ENCODE results near the gene IL16. TPM values are rescaled to one million over a fixed set of nuclear protein-coding genes. Genes with fewer than 3 reads are reported as not detected.
A peak's percentile ranks its signal among the peaks of the same experiment; 100 is the strongest.

The IL16 gene
- total RNA-seq, 1 donor from 2014 or later, result 34.6 TPM

GRCh38 chr15:81221449-81221848 lies 24.8 kb downstream of the IL16 start:
- Histone ChIP-seq H3K27ac (peak overlapping the region; percentile 54), H3K9me3 (no peaks in the 10 kb centered on the region), H3K4me1 (peaks cover 33% of the 10 kb centered on the region), H3K27me3 (ENCODE audit: low read depth) (no peaks in the 10 kb centered on the region), H3K4me3 (no peak overlapping the region), H3K36me3 (no peaks in the 10 kb centered on the region)
- intact Hi-C loops (cut with DNase I), result no loop called here
- TF ChIP-seq CTCF (IDR thresholded peaks at IDR 0.05), result no peak
- no peak for DNase-seq
- peak in 1 of 2 donors; percentile 39 for ATAC-seq

- no peak for TF ChIP-seq CTCF (IDR thresholded peaks at IDR 0.05)
- ATAC-seq, result no peak
- intact Hi-C loops (cut with DNase I), result no loop called here
- Histone ChIP-seq H3K9me3 (no peaks in the 10 kb centered on the region), H3K27ac (peak overlapping the region; percentile 54), H3K4me1 (peaks cover 33% of the 10 kb centered on the region), H3K4me3 (no peak overlapping the region), H3K36me3 (no peaks in the 10 kb centered on the region), H3K27me3 (ENCODE audit: low read depth) (no peaks in the 10 kb centered on the region)
- no peak for DNase-seq
These were observed 25.3 kb downstream of the IL16 start for GRCh38 chr15:81222007-81222406.

DNA sequence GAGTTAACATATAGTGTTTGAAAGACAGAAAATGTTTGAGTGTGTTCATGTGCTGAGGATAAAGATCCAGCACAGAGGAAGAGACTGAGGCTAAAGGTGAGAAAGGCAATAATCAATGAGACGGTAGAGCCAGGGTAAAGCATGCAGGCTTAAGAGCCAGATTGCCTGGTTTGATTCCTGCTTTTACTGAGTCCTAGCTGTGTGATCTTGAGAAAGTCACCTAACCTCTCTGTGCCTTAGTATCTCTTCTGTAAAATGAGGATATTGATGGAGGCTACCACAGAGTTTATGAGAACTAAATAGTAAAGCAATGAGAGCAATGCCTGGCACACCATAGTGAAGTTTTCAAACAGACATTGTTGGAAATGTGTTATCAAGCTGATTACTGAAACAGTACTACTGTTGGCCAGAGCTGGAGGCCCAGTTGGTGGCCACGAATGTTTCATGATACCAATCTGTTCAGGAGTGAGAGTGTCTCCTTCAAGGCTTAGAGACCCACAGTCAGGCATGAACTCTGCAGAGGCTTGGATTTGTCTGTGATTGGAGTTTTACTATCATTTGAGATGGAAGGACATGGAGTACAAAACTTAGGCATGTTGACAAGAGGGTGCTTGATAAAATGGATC lies 26.8 kb downstream of the IL16 start:
- H3K27ac ChIP-seq, result peak overlapping the region; percentile 26

GRCh38 chr15:81224232-81224631 lies 27.6 kb downstream of the IL16 start:
- Histone ChIP-seq H3K4me3 (no peak overlapping the region), H3K27ac (peak overlapping the region; percentile 53), H3K9me3 (no peaks in the 10 kb centered on the region), H3K27me3 (ENCODE audit: low read depth) (no peaks in the 10 kb centered on the region), H3K4me1 (peaks cover 33% of the 10 kb centered on the region), H3K36me3 (no peaks in the 10 kb centered on the region)
- DNase-seq, result no peak
- intact Hi-C loops (cut with DNase I), result no loop called here
- no peak for ATAC-seq
- no peak for TF ChIP-seq CTCF (IDR thresholded peaks at IDR 0.05)

More for the DNA sequence above, 26.8 kb downstream of the IL16 start:
- H3K4me1 ChIP-seq, result peaks cover 33% of the 10 kb centered on the region
- H3K4me3 ChIP-seq, result no peak overlapping the region
- no peak for ATAC-seq
- intact Hi-C loops (cut with DNase I), result no loop called here
- TF ChIP-seq CTCF (IDR thresholded peaks at IDR 0.05), result no peak
- no peaks in the 10 kb centered on the region for H3K27me3 ChIP-seq (ENCODE audit: low read depth)
- no peaks in the 10 kb centered on the region for H3K36me3 ChIP-seq
- H3K9me3 ChIP-seq, result no peaks in the 10 kb centered on the region
- no peak for DNase-seq

DNA sequence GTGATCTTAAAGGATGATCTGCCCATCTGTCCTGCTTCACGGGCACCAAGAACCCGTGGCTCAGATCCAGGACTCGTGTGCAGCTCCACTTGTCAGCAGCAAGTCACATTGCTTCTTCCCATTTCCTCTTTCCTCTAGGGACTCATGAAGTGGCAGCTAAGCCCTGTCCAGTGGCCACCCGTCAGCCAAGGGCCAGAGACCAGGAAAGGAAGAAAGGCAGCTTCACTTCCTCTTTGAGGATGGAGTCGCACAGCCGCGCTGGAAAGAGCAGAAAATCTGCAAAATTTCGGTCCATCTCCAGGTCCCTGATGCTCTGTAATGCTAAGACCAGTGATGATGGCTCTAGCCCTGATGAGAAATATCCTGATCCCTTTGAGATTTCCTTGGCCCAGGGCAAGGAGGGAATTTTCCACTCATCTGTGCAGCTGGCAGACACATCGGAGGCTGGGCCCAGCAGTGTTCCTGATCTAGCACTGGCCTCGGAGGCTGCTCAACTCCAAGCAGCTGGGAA lies 28.5 kb downstream of the IL16 start:
- TF ChIP-seq CTCF (IDR thresholded peaks at IDR 0.05), result no peak

More for the DNA sequence above, 28.5 kb downstream of the IL16 start:
- Histone ChIP-seq H3K4me1 (peaks cover 36% of the 10 kb centered on the region), H3K27me3 (ENCODE audit: low read depth) (no peaks in the 10 kb centered on the region), H3K4me3 (no peak overlapping the region), H3K27ac (peak overlapping the region; percentile 53), H3K36me3 (no peaks in the 10 kb centered on the region), H3K9me3 (no peaks in the 10 kb centered on the region)
- DNase-seq, result peak; percentile 76
- intact Hi-C loops (cut with DNase I), result no loop called here
- peak; percentile 49 to 67 for ATAC-seq

Measured in lower lobe of right lung (tissue), 2 donors.